Skeletal muscle cell (primary cell): ENCODE measurements around the gene VPS13A.
"Not testable (repeated sequence)": the region's sequence is repeated elsewhere in the genome, so short reads cannot be mapped to it uniquely, and the experiment has no call there.

Experiments
- DNase-seq: peaks from one replicate; pipeline ENCODE4 v3.0.0-alpha.2; 2010; ENCODE audit warnings: low read depth
- H3K4me3 ChIP-seq: 2 replicates; pipeline ENCODE4 v1.5.1; 2011; ENCODE audit warnings: low read depth, mild to moderate bottlenecking, control low read depth, low read length, moderate library complexity

The VPS13A gene

GRCh38 chr9:77277719-77278118 is 100.4 kb downstream of the VPS13A start:
- H3K4me3 ChIP-seq: no peak overlapping the region
- no peak for DNase-seq

- no peak for DNase-seq
- H3K4me3 ChIP-seq: no peak overlapping the region
These were observed 106.7 kb downstream of the VPS13A start for GRCh38 chr9:77283991-77284390.

GRCh38 chr9:77284616-77285015 is 107.3 kb downstream of the VPS13A start:
- DNase-seq: no peak
- H3K4me3 ChIP-seq: no peak overlapping the region

DNA sequence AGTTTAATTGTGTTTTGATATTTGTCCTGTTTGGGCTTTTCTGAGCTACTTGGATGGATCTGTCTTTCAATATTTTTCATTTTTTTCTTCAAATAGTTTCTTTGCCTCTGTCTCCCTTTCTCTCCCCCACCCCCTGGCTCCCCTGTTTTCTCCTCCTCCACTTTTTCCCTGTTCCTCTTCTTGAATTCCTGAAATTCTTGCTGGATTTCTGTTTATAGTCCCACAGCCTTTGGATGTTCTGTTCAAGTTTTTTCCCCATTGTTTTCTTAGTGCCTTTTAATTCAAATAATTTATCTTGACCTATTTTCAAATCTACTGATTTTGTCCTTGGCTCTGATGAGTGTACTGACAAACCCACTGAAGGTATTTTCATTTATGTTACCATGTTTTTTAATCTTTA is 113.0 kb downstream of the VPS13A start:
- H3K4me3 ChIP-seq: no peak overlapping the region
- DNase-seq: no peak

DNA sequence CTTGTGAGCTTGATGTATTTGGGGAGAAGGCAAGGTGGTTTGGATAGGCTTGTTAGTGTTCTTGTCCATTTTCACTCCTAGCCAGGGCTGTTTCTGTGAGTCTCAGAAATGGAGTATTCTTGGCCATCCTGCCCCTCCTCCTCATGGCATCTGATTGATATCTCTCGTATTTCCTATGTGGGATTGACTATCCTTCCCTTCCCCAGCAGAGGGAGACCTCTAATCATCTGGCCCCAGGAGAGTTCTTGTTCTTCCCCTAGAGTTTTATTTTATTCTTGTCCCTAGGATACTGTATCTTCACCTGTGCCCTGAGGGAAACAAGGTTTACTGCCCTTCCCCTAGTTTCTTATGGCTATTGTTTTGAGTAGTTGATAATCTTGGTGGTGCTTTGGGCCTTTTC is 114.4 kb downstream of the VPS13A start:
- H3K4me3 ChIP-seq: no peak overlapping the region
- no peak for DNase-seq

- no peak overlapping the region for H3K4me3 ChIP-seq
- no peak for DNase-seq
These were observed 116.6 kb downstream of the VPS13A start for GRCh38 chr9:77293949-77294348.

GRCh38 chr9:77304543-77304942 is 127.2 kb downstream of the VPS13A start:
- no peak overlapping the region for H3K4me3 ChIP-seq
- no peak for DNase-seq

DNA sequence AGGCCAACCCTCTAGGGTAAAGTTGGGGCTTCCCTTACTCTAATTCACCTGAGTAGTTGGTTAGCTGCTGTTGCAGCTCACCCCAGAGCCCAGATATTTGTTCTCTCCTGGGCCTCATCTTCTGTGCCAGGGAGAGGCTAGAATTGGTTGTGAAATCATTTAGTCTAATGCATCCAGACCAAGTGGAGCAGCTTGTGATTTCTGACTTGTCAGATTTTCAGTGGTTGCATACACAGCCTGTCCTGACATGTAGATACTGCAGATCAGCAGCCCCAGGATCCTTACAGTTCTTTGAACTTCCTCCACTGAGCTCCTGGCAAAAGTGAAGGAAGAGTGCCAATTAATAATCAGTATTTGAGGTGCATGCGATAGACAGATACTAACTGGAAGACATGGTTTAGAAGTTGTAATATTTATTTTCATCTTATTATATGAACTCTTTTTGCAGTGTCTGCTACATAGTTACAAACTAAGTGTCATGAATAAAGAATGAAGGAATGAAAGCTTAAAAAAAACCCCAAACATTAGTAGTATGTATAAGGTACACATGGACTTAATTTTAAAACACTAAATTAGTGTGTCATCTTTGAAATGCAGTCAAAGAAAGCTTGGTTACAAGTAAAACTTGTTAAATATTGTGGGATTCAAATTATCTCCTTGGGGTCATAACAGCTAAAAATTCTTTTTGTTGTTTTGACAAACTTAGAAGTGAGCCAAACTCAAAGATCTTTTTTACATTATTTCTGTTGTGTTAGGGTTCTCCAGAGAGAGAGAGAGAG is 128.5 kb downstream of the VPS13A start:
- peak; percentile 16 for DNase-seq
- no peak overlapping the region for H3K4me3 ChIP-seq

GRCh38 chr9:77307166-77307565 is 129.8 kb downstream of the VPS13A start:
- DNase-seq: no peak
- H3K4me3 ChIP-seq: no peak overlapping the region

- no peak for DNase-seq
- no peak overlapping the region for H3K4me3 ChIP-seq
These were observed 138.7 kb downstream of the VPS13A start for GRCh38 chr9:77316058-77316457.

DNA sequence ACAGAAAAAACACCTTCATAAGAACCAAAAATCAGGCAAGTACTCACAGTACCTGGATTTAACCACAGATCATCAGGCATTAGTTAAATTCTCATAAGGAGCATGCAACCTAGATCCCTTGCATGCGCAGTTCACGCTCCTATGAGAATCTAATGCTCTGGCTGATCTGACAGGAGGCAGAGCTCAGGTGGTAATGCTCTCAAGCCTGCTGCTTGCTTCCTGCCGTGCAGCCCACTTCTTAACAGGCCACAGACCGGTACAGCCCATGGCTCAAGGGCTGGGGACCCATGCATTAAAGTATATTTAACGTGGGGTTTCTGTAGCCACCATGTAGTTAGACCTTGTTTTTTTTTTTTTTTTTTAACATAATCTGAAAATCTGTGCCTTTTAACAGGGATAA is 147.7 kb downstream of the VPS13A start:
- no peak overlapping the region for H3K4me3 ChIP-seq
- no peak for DNase-seq

DNA sequence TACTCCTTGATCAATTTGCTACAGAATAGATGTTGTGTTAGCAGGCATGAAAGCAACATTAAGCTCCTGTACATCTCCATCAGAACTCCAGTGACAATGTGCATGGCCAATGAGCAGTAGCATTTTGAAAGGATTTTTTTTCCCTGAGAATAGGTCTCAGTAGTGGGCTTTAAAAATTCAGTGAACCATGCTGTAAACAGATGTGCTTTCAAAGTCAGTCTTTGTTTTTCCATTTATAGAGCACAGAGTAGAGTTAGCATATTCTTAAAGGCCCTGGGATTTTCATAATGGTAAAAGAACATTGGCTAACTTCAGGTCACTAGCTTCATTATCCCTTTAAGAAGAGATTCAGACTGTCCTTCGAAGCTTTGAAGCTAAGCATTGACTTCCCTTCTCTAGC is 150.8 kb downstream of the VPS13A start:
- H3K4me3 ChIP-seq: no peak overlapping the region
- DNase-seq: no peak

GRCh38 chr9:77370064-77370463 is 192.7 kb downstream of the VPS13A start:
- H3K4me3 ChIP-seq: no peak overlapping the region
- DNase-seq: no peak

GRCh38 chr9:77374266-77374665 is 196.9 kb downstream of the VPS13A start:
- no peak for DNase-seq
- no peak overlapping the region for H3K4me3 ChIP-seq

DNA sequence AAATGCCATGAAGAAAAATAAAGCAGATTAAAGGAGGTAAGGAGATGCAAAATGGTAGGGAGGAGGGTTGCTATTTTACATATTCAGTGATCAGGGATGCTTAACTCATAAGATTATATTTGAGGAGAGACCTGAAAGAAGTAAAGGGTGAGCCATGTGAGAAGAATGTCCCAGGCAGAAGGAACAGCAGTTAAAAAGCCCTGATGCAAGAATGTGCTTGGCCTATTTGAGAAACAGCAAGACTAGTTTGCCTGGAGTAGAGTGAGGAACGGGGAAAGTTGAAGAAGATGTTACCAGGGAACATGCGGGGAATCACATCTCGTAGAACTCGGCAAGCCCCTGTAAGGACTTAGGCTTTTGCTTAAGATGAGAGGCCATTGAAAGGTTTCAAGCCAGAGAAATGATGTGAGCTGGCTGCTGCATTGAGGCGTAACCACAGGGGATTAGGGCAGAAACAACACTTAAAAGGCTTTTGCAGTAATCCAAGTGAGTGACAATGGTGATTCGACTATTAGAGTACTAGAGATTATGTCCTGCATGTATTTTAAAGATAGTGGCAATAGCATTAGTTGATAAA is 198.7 kb downstream of the VPS13A start:
- peak; percentile 40 for DNase-seq
- H3K4me3 ChIP-seq: no peak overlapping the region

- DNase-seq: peak; percentile 51
- no peak overlapping the region for H3K4me3 ChIP-seq
These were observed 207.1 kb downstream of the VPS13A start for GRCh38 chr9:77384406-77384805.

- H3K4me3 ChIP-seq: no peak overlapping the region
- DNase-seq: no peak
These were observed 208.9 kb downstream of the VPS13A start for GRCh38 chr9:77386187-77386586.

- H3K4me3 ChIP-seq: no peak overlapping the region
- DNase-seq: no peak
These were observed 214.5 kb downstream of the VPS13A start for GRCh38 chr9:77391834-77392233.

DNA sequence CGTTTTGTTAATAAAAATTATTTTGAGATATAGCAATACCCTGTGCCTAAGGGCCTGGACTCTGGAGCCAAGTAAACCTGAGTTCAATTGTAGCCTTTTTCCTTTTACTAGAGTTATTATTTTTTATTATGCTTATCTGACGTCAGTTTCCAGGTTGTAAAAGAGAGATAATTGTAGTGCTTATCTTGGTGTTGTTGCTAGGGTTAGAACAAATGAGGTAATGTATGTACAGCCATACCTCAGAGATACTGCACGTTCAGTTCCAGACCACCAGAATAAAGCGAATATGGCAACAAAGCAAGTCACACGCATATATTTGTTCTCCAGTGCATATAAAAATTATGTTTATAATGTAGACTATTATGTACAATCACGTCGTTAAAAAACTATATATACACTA is 215.0 kb downstream of the VPS13A start:
- H3K4me3 ChIP-seq: no peak overlapping the region
- no peak for DNase-seq

DNA sequence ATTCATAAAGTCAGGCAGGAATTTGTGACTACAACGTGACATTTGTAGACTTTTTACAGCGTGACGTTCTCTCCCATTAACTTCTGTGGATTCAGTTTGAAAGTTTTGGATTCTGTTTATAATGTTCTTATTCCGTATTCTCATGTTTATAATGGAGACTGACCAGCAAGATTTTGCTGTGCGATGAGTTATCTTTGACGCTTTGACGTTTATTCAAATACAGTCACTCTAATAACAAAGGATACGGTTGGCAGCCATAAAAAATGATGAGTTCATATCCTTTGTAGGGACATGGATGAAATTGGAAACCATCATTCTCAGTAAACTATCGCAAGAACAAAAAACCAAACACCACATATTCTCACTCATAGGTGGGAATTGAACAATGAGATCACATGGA is 221.2 kb downstream of the VPS13A start:
- DNase-seq: peak; percentile 35
- not testable (repeated sequence) for H3K4me3 ChIP-seq

DNA sequence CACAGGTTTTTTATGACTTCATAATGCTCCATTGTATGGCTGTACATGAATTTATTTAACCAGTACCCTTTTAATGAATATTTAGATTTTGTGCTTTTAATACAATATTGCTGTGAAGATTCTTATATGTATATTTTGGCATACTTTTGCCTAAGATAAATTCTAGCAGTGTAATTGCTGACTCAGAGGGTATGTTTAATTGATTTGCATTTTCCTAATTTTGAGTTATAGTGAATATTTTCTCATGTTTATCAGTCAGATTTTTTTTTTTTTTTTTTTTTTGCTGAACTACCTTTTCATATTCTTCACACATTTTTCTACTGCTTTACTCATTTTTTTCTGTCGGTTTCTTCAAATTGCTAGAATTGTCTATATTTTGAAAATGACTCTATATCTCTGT is 222.6 kb downstream of the VPS13A start:
- no peak overlapping the region for H3K4me3 ChIP-seq
- no peak for DNase-seq
